Smooth muscle cell (in vitro differentiated cells): ENCODE results near the gene ASXL2. TPM values are rescaled to one million over a fixed set of nuclear protein-coding genes. Genes with fewer than 3 reads are reported as not detected.
A peak's percentile ranks its signal among the peaks of the same experiment; 100 is the strongest.
"Not testable (repeated sequence)": the region's sequence is repeated elsewhere in the genome, so short reads cannot be mapped to it uniquely, and the experiment has no call there.

Experiments
- DNase-seq: peaks from one replicate; lab custom pipeline; 2025; ENCODE audit not compliant: unreplicated experiment; lab: John Stamatoyannopoulos, UW
- H2AFZ ChIP-seq: fragments of 200-600 bp; sonication (generic); 2 replicates; pipeline ENCODE4 v1.6.0; 2016; ENCODE audit warnings: antibody characterized with exemption, low read depth, mild to moderate bottlenecking
- H3F3A ChIP-seq: fragments of 200-600 bp; sonication (generic); 2 replicates; pipeline ENCODE4 v1.6.0; 2017; ENCODE audit warnings: antibody characterized with exemption, low read depth
- H3K27ac ChIP-seq: fragments of 200-600 bp; sonication (generic); 2 replicates; pipeline ENCODE4 v1.5.1; 2016; ENCODE audit warnings: low read depth, mild to moderate bottlenecking
- H3K27me3 ChIP-seq: fragments of 200-600 bp; sonication (generic); 2 replicates; pipeline ENCODE4 v1.6.1; 2016; ENCODE audit warnings: low read depth, mild to moderate bottlenecking
- H3K36me3 ChIP-seq: fragments of 200-600 bp; sonication (generic); 2 replicates; pipeline ENCODE4 v1.5.1; 2016; ENCODE audit warnings: low read depth
- H3K4me1 ChIP-seq: fragments of 200-600 bp; sonication (generic); 2 replicates; pipeline ENCODE4 v1.5.1; 2016; ENCODE audit warnings: low read depth
- H3K4me2 ChIP-seq: fragments of 200-600 bp; sonication (generic); 2 replicates; pipeline ENCODE4 v1.6.0; 2016; ENCODE audit warnings: mild to moderate bottlenecking
- H3K4me3 ChIP-seq: fragments of 200-600 bp; sonication (generic); 2 replicates; pipeline ENCODE4 v1.5.1; 2016; ENCODE audit warnings: mild to moderate bottlenecking
- H3K79me2 ChIP-seq: fragments of 200-600 bp; sonication (generic); 2 replicates; pipeline ENCODE4 v1.6.0; 2016; ENCODE audit warnings: low read depth, mild to moderate bottlenecking
- H3K9ac ChIP-seq: fragments of 200-600 bp; sonication (generic); 2 replicates; pipeline ENCODE4 v1.6.0; 2016; ENCODE audit warnings: low read depth
- H3K9me3 ChIP-seq: fragments of 200-600 bp; sonication (generic); replicated peaks from 2 replicates; pipeline ENCODE4 v1.5.1; 2016; ENCODE audit warnings: low read depth
- H4K20me1 ChIP-seq: fragments of 200-600 bp; sonication (generic); 2 replicates; pipeline ENCODE4 v1.6.0; 2016; ENCODE audit warnings: low read depth
- WGBS: methylation state at CpG from one replicate; pipeline ENCODE4 v1.1.7; 2016; ENCODE audit warnings: low lambda C conversion rate; 5-methylcytosine and 5-hydroxymethylcytosine counted together
- polyA plus RNA-seq: library from polyadenylated mRNA; unstranded; fragments of >200 nt; fragmentation: Nextera tagmentation; extraction: Ambion mirVana; gene quantifications from 2 replicates; pipeline ENCODE4 v1.2.1, GENCODE V29; 2016
- total RNA-seq: library from RNA; depleted of rRNA; stranded (reverse); fragments of >200 nt; gene quantifications from 2 replicates; pipeline ENCODE4 v1.2.3, GENCODE V29; 2014
- TF ChIP-seq, protein P1 (sequence below): fragments of 200-600 bp; sonication (generic); IDR thresholded peaks from 2 replicates; pipeline ENCODE4 v1.5.1; 2017; ENCODE audit warnings: borderline replicate concordance, mild to moderate bottlenecking, antibody characterized with exemption; ENCODE audit not compliant: insufficient read depth, poor library complexity, severe bottlenecking

Gene ASXL2
- total and polyA plus RNA-seq, 2 experiments from 2014 or later: 4.1 to 13.2 TPM

DNA sequence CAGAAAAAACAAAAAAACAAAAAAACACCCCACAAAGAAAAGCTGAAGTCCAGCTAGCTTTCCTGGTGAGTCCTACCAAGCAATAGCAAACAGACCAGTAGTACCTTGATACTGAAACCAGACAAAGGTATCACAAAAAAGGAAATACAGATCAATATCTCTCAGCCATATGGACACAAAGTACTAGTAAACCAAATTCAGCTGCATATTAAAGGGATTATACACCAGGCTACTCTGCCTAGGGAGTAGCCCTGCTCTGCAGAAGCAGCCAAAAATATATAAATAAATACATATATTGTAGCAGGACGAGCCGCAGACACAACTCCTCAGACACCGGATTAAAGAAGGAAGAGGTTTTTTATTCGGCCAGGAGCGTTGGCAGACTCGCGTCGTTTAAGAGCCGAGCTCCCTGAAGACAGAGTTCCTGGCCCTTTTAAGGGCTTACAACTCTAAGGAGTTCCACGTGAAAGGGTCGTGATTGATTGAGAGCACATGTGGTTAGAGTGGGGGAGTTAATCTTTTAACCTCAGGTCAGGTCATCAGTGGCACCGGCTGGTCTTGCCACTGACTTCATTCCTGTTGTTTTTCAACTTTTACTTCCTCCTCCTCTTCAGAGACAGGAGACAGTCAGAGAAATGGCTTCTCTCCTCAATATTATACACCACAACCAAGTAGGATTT is 166.5 kb downstream of the ASXL2 start:
- H3K79me2 ChIP-seq: no peaks in the 10 kb centered on the region
- H3K4me1 ChIP-seq: peaks cover 3% of the 10 kb centered on the region
- H3K27ac ChIP-seq: no peak overlapping the region
- H3F3A ChIP-seq: no peaks in the 10 kb centered on the region
- H4K20me1 ChIP-seq: no peaks in the 10 kb centered on the region
- H3K4me3 ChIP-seq: peak overlapping the region; percentile 8
- H3K36me3 ChIP-seq: no peaks in the 10 kb centered on the region
- H3K9me3 ChIP-seq: no peaks in the 10 kb centered on the region
- peak overlapping the region; percentile 63 for H3K4me2 ChIP-seq
- H3K27me3 ChIP-seq: no peaks in the 10 kb centered on the region
- H3K9ac ChIP-seq: no peak overlapping the region
- DNase-seq: no peak
- WGBS: 49% methylated on average over 12 of the region's 12 CpGs
- TF ChIP-seq, protein P1, sequence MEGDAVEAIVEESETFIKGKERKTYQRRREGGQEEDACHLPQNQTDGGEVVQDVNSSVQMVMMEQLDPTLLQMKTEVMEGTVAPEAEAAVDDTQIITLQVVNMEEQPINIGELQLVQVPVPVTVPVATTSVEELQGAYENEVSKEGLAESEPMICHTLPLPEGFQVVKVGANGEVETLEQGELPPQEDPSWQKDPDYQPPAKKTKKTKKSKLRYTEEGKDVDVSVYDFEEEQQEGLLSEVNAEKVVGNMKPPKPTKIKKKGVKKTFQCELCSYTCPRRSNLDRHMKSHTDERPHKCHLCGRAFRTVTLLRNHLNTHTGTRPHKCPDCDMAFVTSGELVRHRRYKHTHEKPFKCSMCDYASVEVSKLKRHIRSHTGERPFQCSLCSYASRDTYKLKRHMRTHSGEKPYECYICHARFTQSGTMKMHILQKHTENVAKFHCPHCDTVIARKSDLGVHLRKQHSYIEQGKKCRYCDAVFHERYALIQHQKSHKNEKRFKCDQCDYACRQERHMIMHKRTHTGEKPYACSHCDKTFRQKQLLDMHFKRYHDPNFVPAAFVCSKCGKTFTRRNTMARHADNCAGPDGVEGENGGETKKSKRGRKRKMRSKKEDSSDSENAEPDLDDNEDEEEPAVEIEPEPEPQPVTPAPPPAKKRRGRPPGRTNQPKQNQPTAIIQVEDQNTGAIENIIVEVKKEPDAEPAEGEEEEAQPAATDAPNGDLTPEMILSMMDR: no peak
- peak overlapping the region; percentile 66 for H2AFZ ChIP-seq

DNA sequence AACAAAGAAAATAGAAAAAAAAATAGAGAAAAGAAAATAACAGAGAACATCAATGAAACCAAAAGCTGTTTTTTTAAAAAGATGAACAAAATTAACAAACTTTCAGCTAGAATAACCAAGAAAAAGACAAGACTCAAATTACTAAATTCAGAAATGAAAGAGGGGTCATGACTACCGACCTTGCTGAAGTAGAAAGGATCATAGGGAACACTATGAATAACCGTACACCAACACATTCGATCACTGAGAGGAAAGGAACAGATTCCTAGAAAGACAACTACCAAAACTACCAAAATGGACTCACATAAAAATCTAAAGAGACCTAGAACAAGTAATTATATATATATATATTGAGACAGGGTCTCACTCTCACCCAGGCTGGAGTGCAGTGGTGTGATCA is 167.5 kb downstream of the ASXL2 start:
- H3K36me3 ChIP-seq: no peaks in the 10 kb centered on the region

GRCh38 chr2:25709349-25709748 is 168.9 kb downstream of the ASXL2 start:
- Histone ChIP-seq H2AFZ (no peak overlapping the region), H3K27ac (no peak overlapping the region), H3K4me3 (no peak overlapping the region), H4K20me1 (no peaks in the 10 kb centered on the region), H3K9me3 (no peaks in the 10 kb centered on the region), H3K36me3 (no peaks in the 10 kb centered on the region), H3K4me2 (no peak overlapping the region), H3K9ac (no peak overlapping the region), H3K27me3 (no peaks in the 10 kb centered on the region), H3K4me1 (peaks cover 3% of the 10 kb centered on the region), H3F3A (no peaks in the 10 kb centered on the region), H3K79me2 (no peaks in the 10 kb centered on the region)
- WGBS: 91% methylated on average over 2 of the region's 2 CpGs
- TF ChIP-seq, protein P1: no peak
- no peak for DNase-seq

More for the DNA sequence above, 167.5 kb downstream of the ASXL2 start:
- Histone ChIP-seq H3K27me3 (no peaks in the 10 kb centered on the region), H3K9ac (no peak overlapping the region), H3K27ac (no peak overlapping the region), H3K9me3 (no peaks in the 10 kb centered on the region), H3K4me3 (no peak overlapping the region), H3K4me1 (peaks cover 3% of the 10 kb centered on the region), H4K20me1 (no peaks in the 10 kb centered on the region), H3K4me2 (no peak overlapping the region), H2AFZ (no peak overlapping the region), H3K79me2 (no peaks in the 10 kb centered on the region), H3F3A (no peaks in the 10 kb centered on the region)
- TF ChIP-seq, protein P1: no peak
- no peak for DNase-seq
- 99% methylated on average over 3 of the region's 3 CpGs for WGBS

- Histone ChIP-seq H3K4me1 (peaks cover 3% of the 10 kb centered on the region), H3K4me2 (no peak overlapping the region), H2AFZ (no peak overlapping the region), H3K9ac (no peak overlapping the region), H3K36me3 (no peaks in the 10 kb centered on the region), H3K27ac (no peak overlapping the region), H3K27me3 (no peaks in the 10 kb centered on the region), H3F3A (no peaks in the 10 kb centered on the region), H4K20me1 (no peaks in the 10 kb centered on the region), H3K4me3 (no peak overlapping the region), H3K9me3 (no peaks in the 10 kb centered on the region), H3K79me2 (no peaks in the 10 kb centered on the region)
- WGBS: 68% methylated on average over 5 of the region's 5 CpGs
- no peak for DNase-seq
- TF ChIP-seq, protein P1: no peak
Measured at GRCh38 chr2:25707927-25708590, 170.2 kb downstream of the ASXL2 start.

DNA sequence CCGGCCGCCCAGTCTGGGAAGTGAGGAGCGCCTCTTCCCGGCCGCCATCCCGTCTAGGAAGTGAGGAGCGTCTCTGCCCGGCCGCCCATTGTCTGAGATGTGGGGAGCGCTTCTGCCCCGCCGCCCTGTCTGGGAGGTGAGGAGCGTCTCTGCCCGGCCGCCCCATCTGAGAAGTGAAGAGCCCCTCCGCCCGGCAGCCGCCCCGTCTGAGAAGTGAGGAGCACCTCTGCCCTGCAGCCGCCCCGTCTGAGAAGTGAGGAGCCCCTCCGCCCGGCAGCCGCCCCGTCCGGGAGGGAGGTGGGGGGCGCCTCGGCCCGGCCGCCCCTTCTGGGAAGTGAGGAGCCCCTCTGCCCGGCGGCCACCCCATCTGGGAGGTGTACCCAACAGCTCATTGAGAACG is 172.7 kb downstream of the ASXL2 start:
- H2AFZ ChIP-seq, H3K9ac ChIP-seq, H3K4me2 ChIP-seq, DNase-seq, H3K4me3 ChIP-seq, H3F3A ChIP-seq, H3K27me3 ChIP-seq, H3K79me2 ChIP-seq, H3K27ac ChIP-seq, H3K36me3 ChIP-seq, H3K4me1 ChIP-seq, H3K9me3 ChIP-seq, H4K20me1 ChIP-seq: not testable (repeated sequence)
- WGBS: 86% methylated on average over 15 of the region's 33 CpGs
